Urothelium cell line (cell line): ENCODE measurements around the gene HSPA2.

Experiments used
- DNase-seq: peaks from one replicate; pipeline ENCODE4 v3.0.0; 2011; ENCODE audit warnings: low spot score, mixed read lengths
- FAIRE-seq: peaks from 2 replicates; lab custom pipeline; 2011; peaks lifted over from hg19 to GRCh38; lab: Jason Lieb, UNC

HSPA2 gene

DNA sequence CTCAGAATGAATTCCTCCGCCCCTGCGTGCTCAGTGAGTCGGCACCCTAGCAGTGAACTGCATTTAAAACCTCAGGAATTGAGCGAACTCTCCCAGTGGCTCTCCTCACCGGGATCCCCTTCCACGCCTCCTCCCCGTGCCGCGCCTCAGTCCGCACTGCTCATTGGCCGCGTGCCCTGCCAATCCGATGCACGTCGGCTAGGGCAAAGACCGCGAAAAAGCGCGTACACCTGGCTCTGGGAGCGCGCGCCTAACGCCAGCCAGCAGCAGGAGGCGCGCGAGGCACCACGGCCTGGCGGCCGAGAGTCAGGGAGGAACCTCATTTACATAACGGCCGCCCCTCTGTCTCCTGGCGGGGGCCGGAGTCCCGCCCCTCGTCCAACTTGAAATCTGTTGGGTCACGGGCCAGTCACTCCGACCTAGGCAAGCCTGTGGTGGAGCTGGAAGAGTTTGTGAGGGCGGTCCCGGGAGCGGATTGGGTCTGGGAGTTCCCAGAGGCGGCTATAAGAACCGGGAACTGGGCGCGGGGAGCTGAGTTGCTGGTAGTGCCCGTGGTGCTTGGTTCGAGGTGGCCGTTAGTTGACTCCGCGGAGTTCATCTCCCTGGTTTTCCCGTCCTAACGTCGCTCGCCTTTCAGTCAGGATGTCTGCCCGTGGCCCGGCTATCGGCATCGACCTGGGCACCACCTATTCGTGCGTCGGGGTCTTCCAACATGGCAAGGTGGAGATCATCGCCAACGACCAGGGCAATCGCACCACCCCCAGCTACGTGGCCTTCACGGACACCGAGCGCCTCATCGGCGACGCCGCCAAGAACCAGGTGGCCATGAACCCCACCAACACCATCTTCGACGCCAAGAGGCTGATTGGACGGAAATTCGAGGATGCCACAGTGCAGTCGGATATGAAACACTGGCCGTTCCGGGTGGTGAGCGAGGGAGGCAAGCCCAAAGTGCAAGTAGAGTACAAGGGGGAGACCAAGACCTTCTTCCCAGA lies at the start of gene HSPA2:
Gene HSPA2 (plus strand): TSS at position 534 of the 995 bp plus-strand sequence. CDS start 109 bp downstream, at position 643.
- DNase-seq (no peak), FAIRE-seq (peak; percentile 61)

GRCh38 chr14:64491637-64492036 lies 48.9 kb upstream of the HSPA2 start:
- DNase-seq (no peak), FAIRE-seq (peak; percentile 50)

DNA sequence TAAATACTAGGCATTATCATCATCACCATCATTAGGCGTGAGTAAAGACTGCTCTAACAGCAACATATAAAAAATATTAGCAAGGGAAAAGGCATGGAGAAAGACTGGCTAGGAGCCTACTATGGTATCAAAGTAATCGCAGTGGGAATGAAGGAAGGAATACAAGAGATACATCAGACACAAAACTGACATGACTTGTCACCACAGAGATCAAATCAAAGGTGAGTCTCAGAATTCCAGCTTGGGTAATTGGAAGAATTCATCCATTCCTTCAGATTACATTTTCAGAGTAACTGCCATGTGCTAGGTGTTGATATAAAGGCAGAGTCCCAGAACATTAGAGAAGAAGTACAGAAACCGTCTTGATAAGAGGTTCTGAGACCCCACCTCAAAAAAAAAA lies 47.1 kb upstream of the HSPA2 start:
- DNase-seq, result no peak
- peak; percentile 66 for FAIRE-seq

GRCh38 chr14:64495252-64495651 lies 45.3 kb upstream of the HSPA2 start:
- DNase-seq, result no peak
- no peak for FAIRE-seq

- DNase-seq (no peak), FAIRE-seq (no peak)
These were observed 43.8 kb upstream of the HSPA2 start for GRCh38 chr14:64496764-64497163.

DNA sequence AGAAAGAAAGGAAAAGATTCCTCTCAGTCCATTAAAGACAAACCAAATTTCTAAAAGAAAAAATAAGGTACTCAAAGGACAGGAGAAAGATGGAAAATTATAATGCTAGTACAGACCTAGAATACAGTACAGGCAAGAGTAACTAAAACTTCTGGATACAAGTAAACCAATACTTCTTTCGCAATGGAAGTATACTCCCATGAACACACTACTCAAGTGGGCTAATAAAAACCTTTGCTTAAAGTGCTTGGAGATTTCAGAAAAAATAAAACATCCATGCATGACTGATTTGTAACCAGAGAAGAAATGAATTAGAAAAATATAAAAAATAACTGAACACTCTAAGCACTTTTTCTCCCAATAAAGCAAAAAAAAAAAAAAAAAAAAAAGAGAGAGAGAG lies 40.5 kb upstream of the HSPA2 start:
- FAIRE-seq (no peak), DNase-seq (no peak)

- DNase-seq (peak; percentile 70), FAIRE-seq (peak; percentile 5)
These were observed 39.0 kb upstream of the HSPA2 start for GRCh38 chr14:64501411-64502171.

DNA sequence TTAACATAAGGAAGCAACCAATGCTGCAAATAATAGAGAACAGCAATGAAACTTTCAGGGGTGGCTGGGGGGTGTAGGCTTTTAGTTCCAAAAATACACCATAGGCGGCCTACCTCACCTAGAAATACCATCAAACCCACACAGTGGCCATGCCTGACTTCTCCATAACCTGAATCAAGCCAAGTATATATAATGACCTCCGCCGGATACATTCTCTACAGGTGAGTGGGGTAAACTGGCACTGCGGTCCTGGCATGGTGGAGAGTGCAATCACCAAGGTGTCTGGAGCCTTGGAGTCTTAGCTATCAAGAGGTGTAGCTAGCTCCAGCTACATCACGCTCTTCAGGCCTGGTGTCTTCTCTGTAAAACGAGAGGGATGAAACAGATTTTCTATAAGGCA lies 38.1 kb upstream of the HSPA2 start:
- FAIRE-seq, result no peak
- peak; percentile 20 for DNase-seq

- FAIRE-seq (no peak), DNase-seq (peak; percentile 25)
These were observed 37.6 kb upstream of the HSPA2 start for GRCh38 chr14:64502887-64503433.

DNA sequence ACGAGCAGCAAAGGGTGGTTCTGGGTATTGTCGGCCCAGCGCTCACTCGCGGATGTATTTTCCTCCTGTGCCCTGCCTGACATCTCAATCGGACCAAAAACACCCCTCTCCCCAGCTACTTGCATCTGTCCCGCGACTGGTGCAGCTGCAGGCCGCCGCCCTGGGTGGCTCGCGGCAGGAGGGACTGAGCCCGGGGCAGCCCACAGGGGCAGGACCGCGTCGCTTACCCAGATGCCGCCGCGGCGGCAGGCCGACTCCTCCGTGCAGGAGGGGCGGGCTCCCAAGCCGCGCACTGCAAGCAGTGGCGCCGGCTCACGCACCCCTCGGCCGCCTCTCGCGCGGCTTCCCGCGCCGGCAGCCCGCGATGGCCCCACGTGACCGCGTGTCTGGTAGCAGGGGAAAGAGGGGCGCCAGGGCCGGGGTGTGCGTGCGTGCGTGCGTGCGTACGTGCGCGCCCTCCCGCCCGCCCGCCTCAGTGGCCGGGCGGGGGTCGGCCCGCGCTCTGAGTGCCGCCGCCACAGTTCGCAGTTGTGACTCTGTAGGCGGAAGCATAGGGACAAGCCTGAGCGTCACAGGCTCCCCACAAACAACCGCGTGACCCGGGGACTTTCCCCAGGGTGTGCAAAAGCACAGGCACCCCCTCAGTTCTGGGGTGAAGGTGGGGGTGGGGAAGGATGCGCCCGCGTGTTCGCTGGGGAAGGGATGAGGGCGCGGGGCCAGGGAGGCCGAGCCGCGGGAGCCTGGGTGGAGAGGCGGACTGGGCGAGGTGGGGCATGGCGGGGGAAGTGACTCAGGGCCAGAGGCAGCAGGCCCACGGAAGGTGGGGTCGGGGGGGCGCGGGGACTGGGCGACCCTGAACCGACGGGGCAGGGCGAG lies 36.9 kb upstream of the HSPA2 start, which contains the start of gene ZBTB25:
Gene ZBTB25 (minus strand): TSS at position 405 of the 876 bp plus-strand sequence. CDS start 13,305 bp downstream, outside the sequence.
- DNase-seq (peak; percentile 96), FAIRE-seq (peak; percentile 89)

- FAIRE-seq, result peak; percentile 71
- DNase-seq, result peak; percentile 88
These were observed 36.1 kb upstream of the HSPA2 start, which contains the start of gene ZBTB1 for GRCh38 chr14:64504310-64504896. TSS of gene ZBTB1 (plus strand) at chr14:64504770. CDS start at chr14:64521505, 16,735 bp downstream.

- FAIRE-seq (peak; percentile 44), DNase-seq (peak; percentile 97)
These were observed 35.4 kb upstream of the HSPA2 start for GRCh38 chr14:64504897-64505794.

DNA sequence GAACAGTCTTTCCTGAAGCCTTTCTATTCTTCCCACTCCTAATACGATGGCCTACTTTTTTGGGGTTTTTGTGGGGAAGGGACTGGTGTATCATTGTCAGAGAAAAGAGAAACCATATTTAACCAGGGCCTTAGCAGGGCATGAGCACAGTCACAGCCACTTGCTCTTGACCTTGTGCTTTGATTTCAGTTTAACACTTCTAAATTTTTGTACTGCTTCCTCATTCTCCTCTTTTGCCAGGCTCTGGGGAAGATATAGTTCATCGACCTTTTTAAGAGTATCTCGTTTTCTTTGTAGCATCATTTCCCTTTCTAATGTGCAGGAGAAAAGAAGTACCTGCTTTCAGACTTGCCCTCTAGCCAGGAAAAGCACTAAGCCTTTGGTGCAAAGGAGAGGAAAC lies 33.8 kb upstream of the HSPA2 start:
- DNase-seq, result no peak
- FAIRE-seq, result no peak

DNA sequence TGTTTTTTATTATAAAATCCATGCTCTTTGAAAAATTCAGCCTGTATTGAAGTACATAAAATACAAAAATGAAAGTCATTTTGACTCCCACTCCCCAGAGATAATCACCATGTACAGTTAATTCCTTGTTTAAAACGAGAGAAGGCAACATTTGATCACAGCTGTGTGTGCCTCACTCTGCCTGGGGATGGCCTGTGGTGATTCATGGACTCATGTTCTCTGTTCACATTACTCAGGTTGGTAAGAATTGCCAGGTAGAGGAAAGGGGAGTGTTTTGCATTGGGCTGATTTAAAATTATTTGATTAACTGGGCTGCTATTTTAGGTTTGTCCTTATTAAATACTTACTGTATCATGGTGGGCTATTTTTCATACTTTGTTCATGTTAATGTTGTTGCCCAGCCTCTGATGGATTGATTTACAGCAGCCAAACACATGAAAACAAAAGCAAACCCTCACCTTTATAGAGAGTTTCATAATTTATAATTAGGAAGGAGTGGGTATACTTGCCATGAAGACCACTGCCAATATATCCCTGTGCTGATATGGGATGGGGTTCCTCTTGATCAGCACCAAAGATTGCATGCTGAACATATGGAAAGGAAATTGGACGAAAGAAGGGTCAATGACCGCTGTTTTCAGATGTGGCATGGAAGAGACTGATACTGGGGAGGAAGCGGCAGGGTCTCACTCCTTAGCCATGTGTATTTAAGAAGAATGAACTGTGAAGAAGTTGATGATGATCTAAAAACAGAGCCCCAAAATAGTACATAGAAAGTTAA lies 33.0 kb upstream of the HSPA2 start:
- DNase-seq (peak; percentile 27), FAIRE-seq (no peak)

DNA sequence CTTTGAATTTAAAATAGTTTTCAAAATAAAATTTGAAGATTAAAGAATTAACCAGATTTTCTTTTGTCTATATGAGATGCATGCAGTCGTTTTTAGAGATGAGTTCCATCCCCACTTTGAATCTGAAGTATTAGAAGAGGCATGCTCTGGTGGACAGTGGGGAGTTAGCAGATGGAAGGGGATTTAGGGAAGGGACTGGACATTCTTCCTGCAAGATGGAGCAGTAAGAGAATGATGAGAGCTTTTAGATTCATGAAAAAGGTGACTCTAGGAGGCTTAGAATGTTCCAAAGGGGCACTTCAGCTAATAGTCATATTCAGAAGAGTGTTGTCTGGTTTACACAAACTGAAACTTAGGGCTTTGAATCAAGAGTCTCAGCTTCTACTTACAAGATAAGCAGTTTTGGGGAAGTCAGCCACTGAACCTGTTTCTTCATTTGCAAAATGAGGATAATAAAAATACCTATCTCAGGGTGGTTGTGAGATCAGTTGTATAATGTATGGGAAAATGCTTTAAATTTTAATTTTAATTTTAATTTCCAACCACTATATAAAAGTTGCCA lies 32.2 kb upstream of the HSPA2 start:
- FAIRE-seq, result no peak
- DNase-seq, result no peak

DNA sequence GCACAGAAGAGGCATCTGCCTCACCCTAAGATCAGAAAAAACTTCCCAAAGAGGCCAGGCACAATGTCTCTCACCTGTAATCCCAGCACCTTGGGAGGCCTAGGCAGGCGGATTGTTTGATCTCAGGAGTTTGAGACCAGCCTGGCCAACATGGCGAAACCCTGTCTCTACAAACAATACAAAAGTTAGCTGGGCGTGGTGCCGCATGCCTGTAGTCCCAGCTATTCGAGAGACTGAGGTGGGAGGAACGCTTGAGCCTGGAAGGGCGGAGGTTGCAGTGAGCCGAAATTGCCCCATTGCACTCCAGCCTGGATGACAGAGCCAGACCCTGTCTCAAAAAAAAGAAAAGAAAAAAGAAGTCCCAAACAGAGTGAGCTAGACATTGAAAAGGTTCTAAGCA lies 31.5 kb upstream of the HSPA2 start:
- DNase-seq (no peak), FAIRE-seq (peak; percentile 55)

DNA sequence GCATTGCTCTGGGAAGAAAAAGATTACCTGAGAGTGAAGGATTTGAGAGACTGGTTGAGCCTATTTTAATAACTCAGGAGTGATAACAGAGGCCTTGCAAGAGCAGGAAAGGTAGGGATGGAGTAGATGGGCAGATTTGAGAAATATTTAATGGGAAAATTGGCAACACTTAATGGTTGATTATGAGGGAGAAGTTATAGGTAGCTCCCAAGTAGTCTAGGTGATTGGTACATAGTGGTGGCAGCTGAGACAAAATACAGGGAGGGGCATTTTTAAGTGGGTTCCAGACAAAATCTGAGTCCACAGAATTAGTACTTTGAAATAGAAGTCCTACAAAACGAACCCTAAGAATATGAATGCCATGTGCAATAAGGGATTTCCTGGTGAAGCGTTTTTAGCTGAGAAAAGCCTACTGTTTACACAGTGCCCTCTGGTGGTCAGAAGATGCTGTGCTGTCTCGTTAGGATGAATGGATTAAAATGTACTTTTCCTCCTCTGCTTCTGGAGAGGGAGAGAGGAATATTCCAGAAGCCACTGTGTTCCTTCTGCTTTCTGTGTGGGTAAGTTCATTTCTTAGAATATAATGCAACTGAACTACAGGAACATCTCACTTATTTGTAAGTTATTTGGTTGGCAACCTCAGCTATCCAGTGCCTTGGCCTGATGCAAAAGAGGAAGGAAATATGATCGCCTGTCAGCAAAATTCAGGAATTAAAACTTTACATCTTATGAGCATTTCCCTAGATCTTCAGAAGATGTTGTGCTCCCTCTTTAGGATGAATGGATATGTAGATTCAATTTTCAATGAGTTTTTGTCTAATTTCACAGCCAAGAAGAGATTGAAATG lies 29.5 kb upstream of the HSPA2 start:
- FAIRE-seq (peak; percentile 90), DNase-seq (peak; percentile 75)
